AG10803 (cell line): ENCODE data around the gene RFNG.
A peak's percentile ranks its signal among the peaks of the same experiment; 100 is the strongest.

Source experiments
- DNase-seq: peaks from one replicate; pipeline ENCODE4 v3.0.0; 2010; ENCODE audit warnings: low read depth
- H3K4me3 ChIP-seq: 2 replicates; pipeline ENCODE4 v1.5.1; 2011; ENCODE audit warnings: mild to moderate bottlenecking, low read length, control low read depth
- CTCF ChIP-seq: conservative IDR thresholded peaks from 2 replicates; pipeline ENCODE4 v1.5.1; 2011; ENCODE audit warnings: mild to moderate bottlenecking, low read length, control low read depth, inconsistent platforms

Gene RFNG

GRCh38 chr17:82053556-82054263 is 2.1 kb upstream of the RFNG start:
- TF ChIP-seq CTCF: no peak
- peak overlapping the region; percentile 80; the same call in 1 of the 2 replicates for H3K4me3 ChIP-seq
- DNase-seq: no peak

- no peak for DNase-seq
- peak overlapping the region; percentile 80 for H3K4me3 ChIP-seq
- no peak for TF ChIP-seq CTCF
Measured at GRCh38 chr17:82053130-82053529, 1.5 kb upstream of the RFNG start.

GRCh38 chr17:82052638-82053059 is 1.0 kb upstream of the RFNG start:
- peak overlapping the region; percentile 80 for H3K4me3 ChIP-seq
- no peak for TF ChIP-seq CTCF
- no peak for DNase-seq

GRCh38 chr17:82050761-82051641 is 610 bp downstream of the RFNG start:
- no peak for TF ChIP-seq CTCF
- DNase-seq: peak; percentile 36
- peak overlapping the region; percentile 80 for H3K4me3 ChIP-seq

GRCh38 chr17:82050152-82050760 is 1.4 kb downstream of the RFNG start:
- DNase-seq: no peak
- H3K4me3 ChIP-seq: peak overlapping the region; percentile 80
- TF ChIP-seq CTCF: no peak

GRCh38 chr17:82049521-82049971 is 2.1 kb downstream of the RFNG start:
- TF ChIP-seq CTCF: no peak
- no peak for DNase-seq
- no peak overlapping the region for H3K4me3 ChIP-seq
